Skeletal muscle tissue (tissue), 4 donors: ENCODE results near the gene ESF1. TPM values are rescaled to one million over a fixed set of nuclear protein-coding genes. Genes with fewer than 3 reads are reported as not detected.
"Not testable (repeated sequence)": the region's sequence is repeated elsewhere in the genome, so short reads cannot be mapped to it uniquely, and the experiment has no call there.

Experiments used
- H3K27ac ChIP-seq: one replicate; pipeline ENCODE4 v1.7.0; 2013; ENCODE audit warnings: mild to moderate bottlenecking, low read depth, low read length, inconsistent platforms
- H3K27me3 ChIP-seq, 3 donors: one replicate each; pipeline ENCODE4 v1.7.0; 2013; ENCODE audit warnings: low read length in 3 of 3; ENCODE audit not compliant: control insufficient read depth in 3 of 3, insufficient read depth in 3 of 3
- H3K36me3 ChIP-seq, 3 donors: one replicate each; pipeline ENCODE4 v1.7.0; 2013; ENCODE audit warnings: low read length in 3 of 3; ENCODE audit not compliant: control insufficient read depth in 3 of 3, insufficient read depth in 3 of 3
- H3K4me1 ChIP-seq, 3 donors: one replicate each; pipeline ENCODE4 v1.7.0; 2013; ENCODE audit warnings: low read length in 3 of 3, mild to moderate bottlenecking in 3 of 3; ENCODE audit not compliant: control insufficient read depth in 3 of 3, insufficient read depth in 3 of 3
- H3K4me3 ChIP-seq, 3 donors: one replicate each; pipeline ENCODE4 v1.7.0; 2013; ENCODE audit warnings: low read length in 3 of 3
- H3K9ac ChIP-seq, 3 donors: one replicate each; pipeline ENCODE4 v1.7.0; 2013; ENCODE audit warnings: low read length in 3 of 3, mild to moderate bottlenecking in 3 of 3, moderate library complexity in 2 of 3, low read depth in 1 of 3
- H3K9me3 ChIP-seq, 3 donors: one replicate each; pipeline ENCODE4 v1.7.0; 2013; ENCODE audit warnings: low read length in 3 of 3; ENCODE audit not compliant: control insufficient read depth in 3 of 3
- total RNA-seq: library from RNA; depleted of rRNA; stranded (reverse); fragments of >200 nt; gene quantifications from one replicate; pipeline ENCODE4 v1.2.3, GENCODE V29; 2014
- donor health status: Osteomylitis.

Gene ESF1
- total RNA-seq, 1 donor from 2014 or later = 5.7 TPM

DNA sequence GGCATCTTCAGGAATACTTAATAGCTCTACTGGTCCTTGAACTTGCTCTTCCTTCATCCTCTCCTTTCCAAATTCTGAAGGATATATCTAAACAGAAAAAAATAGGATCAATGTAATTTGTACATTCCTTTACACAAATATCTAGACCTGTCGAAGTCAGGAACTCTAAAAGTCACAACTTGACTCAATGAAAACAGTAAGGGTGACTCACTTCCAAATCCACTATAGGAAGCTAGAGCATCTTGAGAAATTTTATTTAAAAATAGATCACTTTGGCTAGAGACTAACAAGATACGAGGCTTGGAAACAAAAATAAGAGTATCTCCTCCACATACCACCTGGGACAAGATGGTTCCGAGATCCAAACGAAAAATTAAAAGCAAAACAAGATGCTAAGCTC, 12.2 kb downstream of the ESF1 start:
- H3K36me3 ChIP-seq = peaks cover 17 to 54% (median 50%) of the 10 kb centered on the region in 3 donors
- no peak overlapping the region for H3K27ac ChIP-seq
- H3K27me3 ChIP-seq = no peaks in the 10 kb centered on the region
- no peaks in the 10 kb centered on the region for H3K4me1 ChIP-seq
- H3K9ac ChIP-seq = no peak overlapping the region
- no peak overlapping the region for H3K4me3 ChIP-seq
- no peaks in the 10 kb centered on the region for H3K9me3 ChIP-seq

GRCh38 chr20:13771853-13772453, 12.8 kb downstream of the ESF1 start:
- no peak overlapping the region for H3K9ac ChIP-seq
- H3K27me3 ChIP-seq = no peaks in the 10 kb centered on the region
- H3K27ac ChIP-seq = no peak overlapping the region
- peaks cover 17 to 51% (median 48%) of the 10 kb centered on the region in 3 donors for H3K36me3 ChIP-seq
- H3K4me1 ChIP-seq = no peaks in the 10 kb centered on the region
- H3K4me3 ChIP-seq = no peak overlapping the region
- no peaks in the 10 kb centered on the region for H3K9me3 ChIP-seq

- Histone ChIP-seq H3K27ac (no peak overlapping the region), H3K36me3 (peaks cover 17 to 52% (median 45%) of the 10 kb centered on the region in 3 donors)
Measured at GRCh38 chr20:13770141-13770540, 14.6 kb downstream of the ESF1 start.

DNA sequence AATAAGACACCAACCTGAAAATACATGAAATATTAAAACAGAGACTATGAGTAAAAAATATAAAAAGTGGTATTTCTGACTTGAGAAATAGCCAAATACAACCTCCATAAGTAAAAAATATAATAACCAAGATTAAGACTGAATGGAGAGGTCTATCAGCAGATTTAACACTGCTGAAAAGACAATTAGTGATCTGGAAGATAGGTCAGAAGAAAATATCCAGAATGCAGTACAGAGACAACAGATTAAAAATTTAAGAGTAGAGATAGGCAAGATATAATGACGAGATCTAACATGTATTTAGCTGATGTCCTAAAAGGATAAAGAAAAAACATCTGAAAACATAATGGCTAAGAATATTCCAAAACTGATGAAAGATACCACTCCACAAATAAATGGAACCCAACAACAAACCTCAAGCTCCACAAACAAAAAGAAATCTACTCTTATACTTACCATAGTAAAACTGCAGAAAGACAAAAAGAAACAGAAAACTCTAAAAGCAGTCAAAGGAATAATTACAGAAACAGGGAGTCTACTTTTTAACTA, 18.8 kb downstream of the ESF1 start:
- Histone ChIP-seq H3K36me3 (peaks cover 16 to 53% (median 52%) of the 10 kb centered on the region in 3 donors), H3K4me3 (no peak overlapping the region), H3K27ac (no peak overlapping the region), H3K27me3 (no peaks in the 10 kb centered on the region), H3K9ac (no peak overlapping the region), H3K4me1 (no peaks in the 10 kb centered on the region), H3K9me3 (peaks cover 0 to 9% (median 0%) of the 10 kb centered on the region in 3 donors)

More at GRCh38 chr20:13770141-13770540, 14.6 kb downstream of the ESF1 start:
- H3K9me3 ChIP-seq = peaks cover 0 to 9% (median 0%) of the 10 kb centered on the region in 3 donors
- no peak overlapping the region for H3K4me3 ChIP-seq
- H3K9ac ChIP-seq = no peak overlapping the region
- H3K4me1 ChIP-seq = no peaks in the 10 kb centered on the region
- no peaks in the 10 kb centered on the region for H3K27me3 ChIP-seq

GRCh38 chr20:13765299-13765698, 19.4 kb downstream of the ESF1 start:
- no peaks in the 10 kb centered on the region for H3K4me1 ChIP-seq

DNA sequence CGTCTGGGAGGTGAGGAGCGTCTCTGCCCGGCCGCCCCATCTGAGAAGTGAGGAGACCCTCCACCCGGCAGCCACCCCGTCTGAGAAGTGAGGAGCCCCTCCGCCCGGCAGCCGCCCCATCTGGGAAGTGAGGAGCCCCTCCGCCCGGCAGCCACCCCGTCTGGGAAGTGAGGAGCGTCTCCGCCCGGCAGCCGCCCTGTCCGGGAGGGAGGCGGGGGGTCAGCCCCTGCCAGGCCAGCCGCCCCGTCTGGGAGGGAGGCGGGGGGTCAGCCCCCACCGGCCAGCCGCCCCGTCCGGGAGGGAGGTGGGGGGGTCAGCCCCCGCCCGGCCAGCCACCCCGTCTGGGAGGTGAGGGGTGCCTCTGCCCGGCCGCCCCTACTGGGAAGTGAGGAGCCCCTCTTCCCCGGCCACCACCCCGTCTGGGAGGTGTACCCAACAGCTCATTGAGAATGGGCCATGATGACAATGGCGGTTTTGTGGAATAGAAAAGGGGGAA, 24.2 kb downstream of the ESF1 start:
- peaks cover 2 to 39% (median 23%) of the 10 kb centered on the region in 3 donors for H3K36me3 ChIP-seq
- H3K4me1 ChIP-seq, H3K27me3 ChIP-seq, H3K27ac ChIP-seq, H3K4me3 ChIP-seq, H3K9ac ChIP-seq, H3K9me3 ChIP-seq: not testable (repeated sequence)

More at GRCh38 chr20:13765299-13765698, 19.4 kb downstream of the ESF1 start:
- no peak overlapping the region for H3K27ac ChIP-seq
- no peak overlapping the region for H3K4me3 ChIP-seq
- H3K27me3 ChIP-seq = no peaks in the 10 kb centered on the region
- peaks cover 15 to 47% (median 47%) of the 10 kb centered on the region in 3 donors for H3K36me3 ChIP-seq
- H3K9me3 ChIP-seq = peaks cover 0 to 9% (median 0%) of the 10 kb centered on the region in 3 donors
- no peak overlapping the region for H3K9ac ChIP-seq

DNA sequence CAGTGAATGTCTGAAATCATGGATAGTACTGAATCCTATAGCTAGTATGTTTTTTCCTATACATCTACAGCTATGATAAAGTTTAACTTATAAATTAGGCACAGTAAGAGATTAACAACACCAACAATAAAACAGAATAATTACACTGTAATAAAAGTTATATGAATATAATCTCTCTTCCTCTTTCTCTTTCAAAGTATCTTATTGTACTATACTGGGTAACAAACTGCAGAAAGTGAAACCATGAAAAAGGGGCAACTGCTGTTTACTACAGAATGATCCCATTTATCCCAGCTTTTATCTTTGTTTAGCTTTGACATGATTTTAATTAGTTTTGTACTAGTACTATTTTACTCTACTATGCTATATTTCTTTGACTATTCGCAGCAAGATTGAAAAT, 25.8 kb downstream of the ESF1 start:
- no peak overlapping the region for H3K9ac ChIP-seq
- no peaks in the 10 kb centered on the region for H3K4me1 ChIP-seq
- H3K4me3 ChIP-seq = no peak overlapping the region
- H3K27me3 ChIP-seq = no peaks in the 10 kb centered on the region
- peaks cover 2 to 28% (median 12%) of the 10 kb centered on the region in 3 donors for H3K36me3 ChIP-seq
- H3K27ac ChIP-seq = no peak overlapping the region
- no peaks in the 10 kb centered on the region for H3K9me3 ChIP-seq

DNA sequence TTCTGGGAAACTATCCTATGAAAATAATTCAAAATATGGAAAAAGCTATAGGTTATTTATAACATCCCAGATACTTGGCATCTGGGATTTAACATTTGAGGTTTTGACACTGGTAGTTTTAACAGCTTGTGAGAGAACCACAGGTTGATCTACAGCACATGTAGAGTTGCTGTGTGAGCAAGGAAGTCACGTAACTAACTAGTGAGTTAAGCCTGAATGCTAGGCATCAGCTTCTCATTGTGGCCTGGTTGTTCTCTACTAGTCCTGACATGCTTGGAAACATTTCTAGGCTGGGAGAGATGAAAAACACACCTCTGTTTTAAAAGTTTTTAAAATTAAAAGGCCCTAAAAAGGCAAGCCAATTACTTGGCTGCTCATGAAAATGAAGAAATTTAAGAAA, 28.2 kb downstream of the ESF1 start:
- peaks cover 2 to 19% (median 10%) of the 10 kb centered on the region in 3 donors for H3K36me3 ChIP-seq

DNA sequence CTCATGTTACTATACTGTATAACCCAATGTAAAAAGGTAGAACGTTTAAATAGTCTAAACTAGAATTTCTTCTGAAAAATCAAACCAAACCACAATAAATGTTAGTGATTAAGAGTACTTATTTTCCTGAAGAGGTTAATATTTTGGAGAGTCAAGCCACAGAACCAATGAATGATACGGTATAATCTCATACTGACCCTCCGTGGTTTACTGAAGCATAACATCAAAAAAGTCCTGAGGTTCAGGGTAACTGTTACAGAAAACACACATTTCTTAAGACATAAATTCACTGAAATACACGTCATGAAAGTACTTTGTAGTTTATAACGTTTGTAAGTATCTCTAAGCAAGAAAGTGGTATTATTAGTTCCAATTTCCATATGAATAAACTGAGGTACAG, 28.9 kb downstream of the ESF1 start:
- peaks cover 2 to 19% (median 13%) of the 10 kb centered on the region in 3 donors for H3K36me3 ChIP-seq
- no peaks in the 10 kb centered on the region for H3K27me3 ChIP-seq
- H3K9ac ChIP-seq = no peak overlapping the region
- no peaks in the 10 kb centered on the region for H3K9me3 ChIP-seq
- no peak overlapping the region for H3K4me3 ChIP-seq
- no peaks in the 10 kb centered on the region for H3K4me1 ChIP-seq
- no peak overlapping the region for H3K27ac ChIP-seq

More for the DNA sequence above, 28.2 kb downstream of the ESF1 start:
- Histone ChIP-seq H3K4me1 (no peaks in the 10 kb centered on the region), H3K9ac (no peak overlapping the region), H3K27ac (no peak overlapping the region), H3K4me3 (no peak overlapping the region), H3K27me3 (no peaks in the 10 kb centered on the region), H3K9me3 (no peaks in the 10 kb centered on the region)

GRCh38 chr20:13753436-13754036, 31.2 kb downstream of the ESF1 start:
- H3K36me3 ChIP-seq = peaks cover 0 to 12% (median 11%) of the 10 kb centered on the region in 3 donors
- H3K4me3 ChIP-seq = no peak overlapping the region
- no peaks in the 10 kb centered on the region for H3K9me3 ChIP-seq
- H3K27ac ChIP-seq = no peak overlapping the region
- H3K9ac ChIP-seq = no peak overlapping the region
- H3K4me1 ChIP-seq = no peaks in the 10 kb centered on the region
- no peaks in the 10 kb centered on the region for H3K27me3 ChIP-seq
